HG03175 (cell line): ENCODE data around the gene ATF3.

Experiments used
- ATAC-seq: cut with Tn5 transposase; IDR thresholded peaks from one replicate; pipeline ENCODE4 v1.9.1; 2021; ENCODE audit warnings: mild to moderate bottlenecking, moderate library complexity; ENCODE audit not compliant: unreplicated experiment

Gene ATF3

DNA sequence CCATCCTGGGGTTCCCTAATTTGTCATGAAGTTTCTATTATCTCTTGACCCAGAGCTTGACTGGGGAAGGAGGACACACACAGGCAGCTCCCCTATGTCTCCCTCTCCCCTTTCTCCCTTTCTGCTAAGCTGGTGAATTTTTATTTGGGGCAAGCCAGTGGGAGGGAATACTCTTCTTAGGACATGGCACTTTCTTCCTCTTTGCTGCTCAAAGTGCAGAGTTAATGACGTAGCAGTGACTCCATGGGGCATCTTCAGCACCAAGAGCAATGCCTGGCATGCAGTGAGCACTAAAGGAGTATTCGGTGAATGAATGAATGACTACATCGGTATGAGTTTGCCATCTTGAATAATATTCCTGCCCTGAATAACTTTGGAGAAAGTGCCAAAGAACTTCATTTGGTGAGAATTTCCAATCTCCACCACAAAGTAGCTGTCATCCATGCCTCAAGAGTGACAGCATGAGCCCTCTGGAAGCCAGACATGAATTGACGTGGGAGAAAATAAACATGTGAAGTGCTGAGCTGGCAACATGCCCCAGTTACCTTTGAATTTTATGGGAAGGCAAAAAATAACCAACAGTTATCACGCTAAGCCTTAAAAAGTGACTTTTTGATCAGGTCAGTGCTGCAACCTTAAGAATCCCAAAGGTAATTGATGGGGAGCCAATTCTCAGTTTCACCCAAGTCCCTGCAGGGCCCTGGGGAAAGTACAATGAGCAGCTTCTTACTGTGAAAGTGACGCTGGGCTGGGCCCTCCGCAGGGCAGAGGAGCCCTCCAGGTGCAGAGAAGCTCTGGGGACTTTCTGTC, 22.1 kb upstream of the ATF3 start:
- peak; percentile 87 for ATAC-seq

DNA sequence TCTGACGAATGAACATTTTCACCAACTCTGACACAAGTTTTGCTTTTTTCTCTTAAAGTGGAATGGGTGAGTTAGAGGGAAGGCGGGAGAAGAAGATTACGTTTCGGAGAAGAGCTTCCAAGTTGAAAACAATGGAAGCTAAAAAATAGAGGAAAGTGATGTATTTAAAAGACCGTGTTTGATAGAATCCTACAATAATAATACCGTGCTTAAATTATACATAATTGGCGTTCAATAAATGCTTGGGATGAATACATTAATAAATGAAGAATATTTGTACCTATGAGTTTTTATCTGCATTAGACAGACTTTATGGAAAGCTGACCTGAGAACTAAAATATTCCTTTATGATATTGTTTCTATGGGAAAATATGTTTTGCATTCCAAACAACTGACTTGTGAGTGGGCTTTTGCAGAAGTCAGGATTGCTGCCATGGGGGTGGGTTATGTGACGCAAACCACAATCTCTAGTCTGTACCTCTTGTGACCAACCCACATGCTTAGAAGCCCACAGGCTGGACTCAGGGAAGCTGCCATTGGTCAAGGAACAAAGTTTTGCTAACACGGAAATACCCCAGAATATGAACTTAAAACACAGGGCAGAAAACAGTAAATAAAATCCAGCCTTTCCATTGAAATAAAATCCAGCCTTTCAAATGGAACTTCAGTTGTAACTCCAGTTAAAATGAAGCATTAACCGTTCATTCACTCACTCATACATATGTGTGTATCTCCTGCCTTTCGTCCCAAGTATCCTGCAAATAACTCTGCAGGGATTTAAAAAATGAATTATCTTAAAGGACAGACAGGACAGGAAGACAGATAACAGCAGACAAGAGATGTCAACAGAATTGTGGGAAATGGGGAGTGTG, 21.3 kb upstream of the ATF3 start:
- no peak for ATAC-seq

DNA sequence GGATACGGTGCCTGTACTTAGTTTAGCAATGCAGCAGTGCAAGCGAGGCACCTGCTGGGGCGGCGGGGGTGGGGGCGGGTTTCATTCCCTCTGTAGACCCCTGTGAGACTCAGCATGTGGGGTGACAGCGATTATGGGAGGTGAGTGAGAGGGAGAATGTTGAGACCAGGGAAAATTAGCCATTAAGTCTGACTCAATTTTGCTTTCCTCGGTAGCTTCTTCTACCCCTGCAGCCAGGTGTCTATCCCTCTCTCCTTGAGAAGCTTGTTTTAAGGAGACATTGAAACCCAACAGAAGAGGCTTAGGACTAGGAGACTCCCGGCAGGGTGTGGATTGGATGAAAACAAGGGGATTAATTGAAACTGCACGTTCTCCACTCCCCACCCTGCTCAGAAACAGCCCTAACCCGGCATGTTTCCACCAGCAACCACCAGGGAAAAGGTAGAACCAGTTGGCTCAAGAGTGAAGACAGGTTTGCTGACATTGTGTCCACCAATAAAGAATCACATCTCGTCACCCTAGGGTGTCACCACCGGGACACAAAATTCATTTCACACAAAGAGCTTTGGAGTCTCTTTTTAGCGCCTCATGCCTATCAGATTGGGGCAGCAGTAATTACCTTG, 20.6 kb upstream of the ATF3 start:
- no peak for ATAC-seq

DNA sequence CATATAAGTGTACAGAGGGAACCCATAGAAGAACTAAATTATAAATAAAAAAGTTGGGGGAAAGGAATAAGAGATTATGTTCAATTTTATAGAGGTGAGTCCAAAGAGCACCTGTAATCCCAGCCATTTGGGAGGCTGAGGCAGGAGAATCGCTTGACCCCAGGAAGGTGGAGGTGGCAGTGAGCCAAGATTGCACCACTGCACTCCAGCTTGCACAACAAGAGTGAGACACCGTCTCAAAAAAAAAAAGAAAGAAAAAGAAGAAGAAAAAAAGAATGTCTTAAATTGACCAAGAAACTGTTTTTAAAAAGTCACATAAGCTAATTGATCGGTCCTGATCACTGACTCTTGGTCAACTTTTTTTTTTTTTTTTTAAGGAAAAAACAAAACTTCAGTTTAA, 19.1 kb upstream of the ATF3 start:
- ATAC-seq, result no peak

DNA sequence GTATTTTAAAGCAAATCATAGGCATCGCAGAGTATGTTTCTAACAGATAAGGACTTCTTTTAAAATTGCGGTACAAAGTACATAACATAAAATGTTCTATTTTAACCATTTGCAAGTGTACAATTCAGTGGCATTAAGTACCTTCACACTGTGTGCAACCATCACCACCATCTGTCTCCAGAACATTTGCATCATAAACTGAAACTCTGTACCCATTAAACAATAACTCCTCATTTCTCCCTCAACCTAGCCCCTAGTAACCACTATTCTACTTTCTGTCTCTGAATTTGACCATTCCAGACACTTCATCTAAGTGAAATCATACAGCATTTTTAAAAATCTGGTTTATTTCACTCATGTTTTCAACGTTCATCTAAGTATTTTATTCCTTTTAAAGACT, 16.6 kb upstream of the ATF3 start:
- peak; percentile 28 for ATAC-seq

DNA sequence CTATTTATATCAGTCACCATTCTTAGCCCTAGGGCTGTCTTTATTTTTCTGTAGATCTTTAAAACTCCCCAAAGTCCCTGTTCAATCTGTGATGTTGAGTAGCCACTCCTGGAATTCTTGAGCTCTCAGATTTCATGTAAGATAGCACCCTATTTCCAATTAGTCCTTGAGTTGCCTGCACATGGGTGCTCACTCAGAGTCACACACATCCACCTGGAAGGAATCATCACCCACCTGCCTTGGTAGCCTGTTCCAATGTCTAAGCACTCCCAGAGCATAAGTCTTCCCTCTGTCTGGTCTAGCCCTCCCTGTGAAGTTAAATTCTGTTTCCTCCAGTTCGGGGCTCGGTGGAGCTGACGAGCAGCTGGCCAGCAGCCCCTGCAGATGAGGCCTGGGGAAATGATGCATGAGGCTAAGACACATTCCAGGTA, 14.7 kb upstream of the ATF3 start:
- ATAC-seq, result no peak

DNA sequence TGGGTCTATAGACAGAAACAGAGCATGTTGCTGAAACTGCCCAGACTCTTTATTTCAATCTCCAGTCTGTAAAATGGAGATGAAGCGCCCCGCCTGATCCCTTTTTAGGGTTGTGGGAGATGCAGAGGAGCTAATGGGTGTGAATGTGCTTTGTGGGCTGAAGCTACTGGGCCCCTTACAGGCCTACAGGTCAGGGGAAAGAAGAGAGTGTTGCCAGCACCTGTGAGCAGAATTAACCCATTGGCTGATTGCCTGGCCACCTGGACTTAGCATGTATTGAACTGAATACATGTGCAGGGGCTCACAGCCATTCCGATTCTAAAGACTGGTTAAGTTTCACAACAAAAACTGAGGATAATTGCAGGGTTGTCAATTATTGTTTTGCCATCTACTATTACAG, 13.9 kb upstream of the ATF3 start:
- ATAC-seq, result no peak

DNA sequence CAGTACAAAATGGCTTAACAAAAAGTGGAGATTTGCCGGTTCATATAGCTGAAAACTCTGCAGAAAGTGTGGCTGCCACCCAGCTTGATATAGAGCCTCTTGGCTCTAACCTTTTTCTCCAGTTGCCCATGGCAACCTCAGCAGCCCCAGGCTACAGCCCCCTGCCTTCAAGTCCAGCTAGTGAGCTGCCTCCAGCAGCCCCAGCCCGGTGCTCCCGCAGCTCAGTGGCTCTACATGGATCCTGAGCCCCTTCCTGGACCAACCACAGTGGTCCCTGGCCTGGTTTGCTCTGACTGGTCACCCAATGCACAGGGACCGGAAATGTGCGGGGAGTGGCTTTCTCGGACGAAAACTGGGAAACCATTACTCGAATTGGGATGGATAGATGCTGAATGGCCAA, 13.3 kb upstream of the ATF3 start:
- ATAC-seq, result no peak

DNA sequence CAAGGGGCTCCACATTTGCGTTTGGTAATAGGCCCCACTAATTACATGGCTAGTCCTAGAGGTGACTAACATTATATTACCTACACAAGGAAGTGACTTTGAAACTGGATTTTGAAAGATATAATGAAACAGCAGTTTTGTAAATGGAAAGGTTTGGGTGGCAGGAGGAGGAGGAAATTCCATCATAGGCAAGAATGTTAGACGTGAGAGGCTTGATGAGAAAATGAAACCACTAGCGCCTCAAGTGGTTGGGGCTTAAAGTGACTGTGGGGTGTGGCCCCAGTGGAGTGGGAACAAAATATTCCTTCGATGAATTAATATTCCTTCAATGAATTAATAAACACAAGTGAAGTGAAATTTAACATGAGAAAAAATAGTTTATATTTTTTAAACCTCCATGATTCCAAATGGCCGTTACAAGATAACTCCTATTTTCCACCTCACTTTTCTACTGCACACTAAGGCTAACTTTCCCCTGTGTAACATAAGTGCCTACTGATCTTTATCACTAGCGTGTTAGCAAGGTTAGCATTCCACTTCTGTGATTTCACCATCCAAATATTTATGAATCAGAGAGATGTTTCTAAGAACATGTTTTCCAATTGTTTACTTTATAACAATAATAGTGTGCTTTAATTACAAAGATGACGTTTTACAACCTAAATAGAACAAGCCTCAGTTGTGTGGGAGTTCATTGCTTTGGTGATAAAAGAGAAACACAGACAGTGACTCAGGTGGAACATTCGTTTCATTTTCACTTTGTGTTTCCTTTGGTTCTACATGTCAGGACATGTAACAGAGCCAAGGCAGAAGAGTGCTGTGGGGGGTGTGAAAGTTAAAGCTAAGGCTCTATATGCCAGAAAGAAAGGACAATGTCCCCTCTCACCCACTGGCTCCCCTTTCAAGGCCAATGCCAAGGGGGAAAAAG, 12.5 kb upstream of the ATF3 start:
- peak; percentile 96 for ATAC-seq

DNA sequence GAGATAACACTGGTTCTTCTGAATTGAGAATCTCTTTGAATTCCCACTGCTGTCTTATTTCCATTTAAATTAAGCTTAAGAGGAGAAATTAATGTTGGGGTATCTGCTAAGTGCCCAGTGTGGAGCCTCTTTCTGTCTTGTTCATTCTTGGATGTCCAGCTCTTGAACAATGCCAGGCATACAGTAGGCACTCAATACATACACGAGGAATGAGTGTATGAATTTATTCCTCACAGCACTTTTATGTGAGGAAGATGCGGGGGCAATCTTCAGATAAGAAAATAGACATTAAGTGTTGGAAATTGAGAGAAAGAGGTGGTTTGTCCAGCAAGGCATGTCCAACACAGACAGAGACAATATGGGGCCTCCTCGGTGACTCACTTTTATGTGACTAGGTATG, 11.8 kb upstream of the ATF3 start:
- no peak for ATAC-seq

DNA sequence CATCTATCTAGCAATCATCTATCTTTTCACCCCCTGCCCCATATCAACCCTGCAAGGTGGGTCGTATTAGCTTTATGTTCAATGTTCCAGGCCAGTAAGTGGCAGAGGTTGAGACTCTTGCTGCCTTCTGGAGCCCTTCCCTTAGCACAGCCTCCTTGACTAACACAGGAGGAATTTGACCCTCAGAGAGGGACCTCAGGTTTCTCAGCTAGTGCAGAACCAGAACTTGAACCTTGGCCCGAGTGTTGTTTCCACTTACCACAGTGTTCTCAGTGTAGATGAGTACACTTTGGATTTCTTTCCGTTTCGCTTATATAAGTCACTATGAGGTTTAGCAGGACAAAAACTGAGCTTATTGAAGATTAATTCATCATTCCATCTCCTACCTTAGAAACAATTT, 11.1 kb upstream of the ATF3 start:
- ATAC-seq, result no peak

DNA sequence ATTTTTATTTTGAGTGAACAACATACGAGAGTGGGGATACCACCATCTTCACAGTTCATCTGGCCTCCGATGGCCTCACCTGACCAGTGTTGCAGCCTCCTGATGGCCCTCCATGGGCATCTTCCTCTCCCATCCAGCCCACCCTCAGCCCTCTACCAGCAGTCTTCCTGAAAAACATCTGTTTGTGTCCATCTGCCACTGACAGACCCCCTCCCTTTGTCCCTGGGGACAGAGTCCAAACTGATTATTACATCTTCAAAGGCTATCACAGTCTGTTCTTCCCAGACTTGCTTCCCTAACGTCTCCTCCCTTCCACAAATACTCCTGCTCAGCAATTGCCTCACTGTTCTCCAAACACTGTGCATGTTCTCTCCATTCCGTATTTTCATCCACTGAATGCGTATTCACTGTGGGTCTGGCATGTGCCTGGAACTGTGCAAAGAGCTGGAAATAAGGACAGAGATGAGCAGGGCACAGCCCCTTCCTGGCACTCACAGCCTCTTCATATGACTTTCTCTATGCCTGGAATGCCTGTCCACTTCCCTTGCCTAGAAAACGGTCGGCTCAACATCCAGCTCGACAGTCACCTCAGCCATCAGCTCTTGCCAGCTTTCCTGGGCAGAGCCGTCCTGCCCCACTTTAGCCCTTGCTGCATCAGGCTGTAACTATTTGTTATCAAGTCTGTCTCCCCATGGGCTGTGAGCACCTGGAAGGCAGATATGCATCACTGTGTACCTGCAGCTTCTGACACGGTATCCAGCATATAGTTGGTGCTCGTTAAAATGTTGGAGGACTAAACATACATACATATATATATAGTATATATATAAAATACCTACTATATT, 8.3 kb upstream of the ATF3 start:
- ATAC-seq, result no peak

DNA sequence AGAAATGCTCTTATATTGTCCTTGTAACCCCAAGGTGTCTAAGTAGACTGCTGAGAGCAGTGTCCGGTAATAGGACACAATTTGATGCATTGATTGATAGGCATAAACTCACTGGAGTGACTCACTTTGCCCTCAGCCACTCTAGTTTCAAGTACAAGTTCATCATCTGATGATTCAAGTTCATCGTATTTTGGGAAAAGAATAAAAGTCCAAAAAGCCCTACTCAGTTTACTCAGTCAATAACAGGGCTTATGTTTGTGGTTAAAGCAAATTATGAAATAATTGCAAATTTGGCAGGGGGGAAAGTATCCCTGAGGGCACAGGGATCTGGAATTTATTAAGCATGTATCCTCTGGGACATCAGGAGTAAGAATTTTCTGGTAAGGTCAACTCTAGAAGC, 7.6 kb upstream of the ATF3 start:
- ATAC-seq, result no peak

DNA sequence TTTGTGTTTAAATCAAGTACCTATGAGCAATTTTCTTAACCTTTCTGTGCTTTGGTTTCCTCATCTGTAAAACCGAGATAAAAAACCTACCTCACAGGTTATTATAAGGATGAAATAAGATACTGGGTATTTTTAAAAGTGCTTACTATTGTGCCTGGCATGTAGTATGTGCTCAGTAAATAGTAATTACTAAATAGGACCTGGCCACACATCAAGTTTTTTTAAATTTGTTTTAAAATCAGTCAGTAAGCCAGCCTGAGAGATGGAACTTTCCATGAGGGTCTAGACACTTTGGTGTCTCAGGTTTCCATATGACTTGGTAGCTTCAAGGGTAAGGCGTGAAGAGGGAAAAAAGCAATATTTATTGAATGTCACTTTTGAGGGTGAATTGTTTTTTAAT, 7.0 kb upstream of the ATF3 start:
- ATAC-seq, result no peak

DNA sequence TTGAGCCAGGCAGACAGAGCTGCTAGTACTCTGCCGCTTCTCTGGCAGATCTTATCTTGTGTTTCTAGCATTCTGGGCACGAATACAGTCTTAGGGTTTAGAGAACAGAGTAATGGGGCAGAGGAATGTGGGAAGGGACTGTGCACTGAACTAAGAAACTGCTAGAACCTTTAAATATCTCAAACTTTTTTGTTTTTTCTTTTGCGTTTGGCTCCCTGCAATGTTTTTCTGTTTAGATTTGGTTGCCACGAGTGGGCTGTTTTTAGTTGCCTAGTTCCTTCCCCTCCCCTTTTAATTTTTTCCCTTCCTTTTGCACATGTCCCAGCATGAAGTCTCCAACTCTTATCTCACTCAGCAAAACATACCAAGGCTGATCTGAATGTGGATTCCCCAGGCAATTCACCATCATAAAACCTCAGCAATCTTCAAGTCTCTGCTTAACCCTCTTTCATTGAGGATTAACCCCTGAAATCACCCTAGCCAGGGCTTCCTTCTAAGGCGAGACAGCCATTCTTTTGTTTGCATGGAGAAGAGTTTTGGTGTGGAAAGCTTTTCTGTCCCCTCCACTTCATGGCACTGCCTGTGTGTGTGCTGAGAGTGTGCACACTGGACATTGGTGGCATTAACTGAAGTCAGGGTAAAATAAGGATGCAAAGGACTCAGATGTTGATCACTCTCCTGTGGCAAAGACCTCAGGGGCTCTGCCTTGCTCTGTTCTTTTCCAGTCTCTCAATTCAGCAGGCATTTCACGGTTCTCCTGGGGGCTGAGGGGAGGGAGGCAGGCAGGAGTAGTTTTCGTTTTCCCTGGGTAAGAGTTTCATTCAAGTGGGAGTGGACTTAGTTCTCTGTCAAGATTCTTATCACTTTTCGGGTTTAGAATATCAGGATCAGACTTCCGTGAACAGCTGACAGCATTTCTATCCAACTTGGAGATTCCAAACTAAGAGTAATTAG, 2.8 kb upstream of the ATF3 start:
- ATAC-seq, result no peak

DNA sequence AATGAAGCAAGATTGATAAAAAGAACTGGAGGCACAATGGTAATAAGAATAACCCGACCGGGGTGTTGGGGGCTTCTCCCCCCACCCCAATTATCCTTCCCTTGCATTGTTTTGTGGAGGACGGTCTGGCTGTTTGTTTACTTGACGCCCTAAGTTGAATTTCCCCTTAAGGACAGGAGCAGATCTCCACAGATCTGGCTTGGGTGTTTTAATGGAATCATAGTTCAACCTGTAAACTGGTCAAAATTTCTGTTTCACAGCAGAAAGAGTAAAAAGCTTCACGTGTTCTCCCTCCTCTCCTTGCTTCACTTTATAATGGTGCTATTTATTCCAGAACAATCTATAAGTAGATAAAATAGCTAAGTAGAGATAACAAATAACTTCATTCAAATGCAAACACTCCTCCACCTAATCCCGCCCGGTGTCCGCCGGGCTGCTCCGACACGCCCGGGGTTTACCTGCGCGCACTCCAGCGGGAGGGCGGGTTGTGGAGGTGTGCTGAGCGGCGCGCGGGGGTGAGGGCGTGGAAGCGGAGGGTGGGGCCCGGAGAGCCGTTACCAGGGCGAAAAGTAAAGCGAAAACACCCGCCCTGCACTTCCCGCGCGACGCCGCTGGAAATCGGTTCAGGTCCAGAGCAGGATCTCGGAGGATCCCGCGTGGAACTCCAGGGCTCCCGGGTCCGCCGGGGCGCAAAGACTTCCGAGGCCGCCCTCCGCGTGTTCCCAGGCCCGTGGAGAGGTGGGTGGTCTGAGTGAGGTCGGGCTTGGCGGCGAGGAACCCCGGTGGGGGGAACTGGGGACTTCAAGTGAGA, 2.0 kb upstream of the ATF3 start:
- ATAC-seq, result no peak

DNA sequence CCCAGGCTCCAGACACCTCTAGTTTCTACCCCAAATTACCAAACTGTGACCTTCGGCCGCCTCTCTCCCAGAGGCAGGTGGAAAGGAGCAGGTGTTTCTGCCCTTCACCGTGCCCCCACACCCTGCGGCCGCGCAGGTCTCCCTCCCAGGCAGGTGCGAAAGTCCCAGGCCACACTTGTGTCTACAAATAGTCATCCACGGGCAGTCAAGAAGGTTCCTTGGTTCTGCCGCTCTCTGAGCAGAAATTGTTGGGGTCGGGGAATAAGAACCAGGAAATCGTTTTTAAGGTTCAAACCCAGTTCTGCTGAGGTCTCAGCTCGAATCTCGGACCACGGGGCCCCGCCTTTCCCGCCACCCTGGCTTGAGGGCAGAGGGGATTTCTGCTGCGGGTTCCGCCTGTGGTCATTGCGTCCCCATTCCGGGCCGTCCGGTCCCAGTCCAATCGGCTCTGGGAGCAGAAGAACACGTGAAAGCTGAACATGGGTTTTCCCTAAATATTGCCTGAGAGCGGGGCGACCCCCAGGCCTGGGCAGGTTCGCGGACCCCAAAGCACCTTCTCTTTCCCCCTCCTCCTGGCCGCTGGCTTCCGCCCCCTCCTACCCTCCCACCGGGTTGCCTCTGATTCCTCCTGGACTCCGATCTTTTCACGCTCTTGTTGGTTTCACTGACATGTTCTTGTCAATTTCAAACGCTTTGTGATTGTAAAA, 1.2 kb upstream of the ATF3 start:
- ATAC-seq, result no peak
